Vagina (tissue), 2 donors: ENCODE measurements around the gene PTPRG.

Experiments
- CTCF ChIP-seq, 3 experiments: fragments of 450-650 bp in 2 of 3; fragments of 200-600 bp in 1 of 3; sonication (generic) in 1 of 3; IDR thresholded peaks; one replicate each; pipeline ENCODE4 v1.5.1; 2017 to 2019; ENCODE audit warnings: antibody characterized with exemption in 3 of 3, mild to moderate bottlenecking in 2 of 3, moderate library complexity in 2 of 3
- POLR2A ChIP-seq, 2 donors: fragments of 450-650 bp; IDR thresholded peaks; one replicate each; pipeline ENCODE4 v1.6.1; 2017; ENCODE audit warnings: antibody characterized with exemption in 2 of 2, mild to moderate bottlenecking in 2 of 2, moderate library complexity in 2 of 2
- POLR2AphosphoS5 ChIP-seq, 2 donors: sonication (generic); formaldehyde crosslinking; IDR thresholded peaks; one replicate each; pipeline ENCODE4 v1.9.0; 2017; ENCODE audit warnings: antibody characterized with exemption in 2 of 2, mild to moderate bottlenecking in 2 of 2, low read depth in 1 of 2; ENCODE audit not compliant: insufficient read depth in 1 of 2

GRCh38 chr3:62199126-62199525 lies 637.8 kb downstream of the PTPRG start:
- TF ChIP-seq CTCF (IDR thresholded peaks at IDR 0.05) (no peak), POLR2A (IDR thresholded peaks at IDR 0.05) (no peak), POLR2AphosphoS5 (IDR thresholded peaks at IDR 0.05; ENCODE audit: insufficient read depth in 1 of 2, low read depth in 1 of 2) (no peak)
